ENCODE results near the gene SLC23A2.
"Not testable (repeated sequence)": the region's sequence is repeated elsewhere in the genome, so short reads cannot be mapped to it uniquely, and the experiment has no call there.

GRCh38 chr20:5028258-5029059, 27.1 kb upstream of the SLC23A2 start:
- not testable (repeated sequence) for TF ChIP-seq CTCF, POLR2A (IDR thresholded peaks at IDR 0.05)
